Right ventricle myocardium inferior (tissue), 1 donor: Measurements from ENCODE around the gene CDC5L. TPM values are rescaled to one million over a fixed set of nuclear protein-coding genes. Genes with fewer than 3 reads are reported as not detected.

Source experiments
- ATAC-seq: fragments of 200-7000 bp; cut with Tn5 transposase; one replicate; pipeline ENCODE4 v1.9.1; 2020; ENCODE audit warnings: mild to moderate bottlenecking, moderate library complexity
- DNase-seq: peaks from one replicate; pipeline ENCODE4 v3.0.0; 2021; ENCODE audit errors: missing footprints
- intact Hi-C: fragments of 100-400 bp; cut with DNase I; formaldehyde crosslinking; loops from one replicate; pipeline ENCODE4 v1.11.0; 2022
- total RNA-seq: library from RNA; stranded (reverse); fragmentation: NEBNext Ultra II Directional; extraction: Animal tissue kit (Norgen Biotek cat#: 25700); gene quantifications from one replicate; pipeline ENCODE4 v1.2.1, GENCODE V29; 2021
- donor health status: DM: no; HTN: yes; CAD: no; lungs with severe emphysema.

Gene CDC5L
- total RNA-seq, 1 donor from 2014 or later = 18.6 TPM

- ATAC-seq = no peak
- DNase-seq = no peak
- intact Hi-C loops = no loop called here
These were observed 77.2 kb downstream of the CDC5L start for GRCh38 chr6:44464527-44465310.

GRCh38 chr6:44466955-44467354 lies 79.4 kb downstream of the CDC5L start:
- no peak for ATAC-seq
- intact Hi-C loops = no loop called here

GRCh38 chr6:44468835-44469234 lies 81.3 kb downstream of the CDC5L start:
- intact Hi-C loops = no loop called here
- no peak for DNase-seq
- ATAC-seq = no peak

More at GRCh38 chr6:44466955-44467354, 79.4 kb downstream of the CDC5L start:
- no peak for DNase-seq

- intact Hi-C loops = loop anchor here (10.0 kb wide), 1 partner anchor 1455 kb away; no protein-coding TSS in a partner anchor
- no peak for ATAC-seq
- DNase-seq = no peak
These were observed 82.6 kb downstream of the CDC5L start for GRCh38 chr6:44470115-44470464.

- DNase-seq = no peak
- ATAC-seq = no peak
- intact Hi-C loops = loop anchor here (10.0 kb wide), 1 partner anchor 1454 kb away; no protein-coding TSS in a partner anchor
These were observed 83.2 kb downstream of the CDC5L start for GRCh38 chr6:44470746-44471145.

- ATAC-seq = peak; percentile 67
- DNase-seq = no peak
- intact Hi-C loops = loop anchor here (10.0 kb wide), 1 partner anchor 1453 kb away; no protein-coding TSS in a partner anchor
These were observed 83.9 kb downstream of the CDC5L start for GRCh38 chr6:44471271-44471981.

GRCh38 chr6:44472250-44472945 lies 84.9 kb downstream of the CDC5L start:
- no peak for DNase-seq
- no peak for ATAC-seq
- intact Hi-C loops = loop anchor here (10.0 kb wide), 1 partner anchor 1452 kb away; no protein-coding TSS in a partner anchor

GRCh38 chr6:44473393-44474189 lies 86.1 kb downstream of the CDC5L start:
- no peak for ATAC-seq
- intact Hi-C loops = loop anchor here (2.0 to 10.0 kb wide), 2 partner anchors 171 to 1451 kb away; no protein-coding TSS in a partner anchor
- no peak for DNase-seq

- ATAC-seq = no peak
- no peak for DNase-seq
- intact Hi-C loops = loop anchor here (2.0 to 10.0 kb wide), 2 partner anchors 171 to 1451 kb away; no protein-coding TSS in a partner anchor
These were observed 86.7 kb downstream of the CDC5L start for GRCh38 chr6:44474190-44474631.

GRCh38 chr6:44474643-44475042 lies 87.1 kb downstream of the CDC5L start:
- no peak for ATAC-seq
- no peak for DNase-seq
- intact Hi-C loops = loop anchor here (2.0 to 10.0 kb wide), 3 partner anchors 170 to 1450 kb away; no protein-coding TSS in a partner anchor

GRCh38 chr6:44475417-44475778 lies 87.9 kb downstream of the CDC5L start:
- intact Hi-C loops = loop anchor here (2.0 to 10.0 kb wide), 3 partner anchors 169 to 1449 kb away; no protein-coding TSS in a partner anchor
- no peak for DNase-seq
- ATAC-seq = no peak

- DNase-seq = peak; percentile 85
- intact Hi-C loops = loop anchor here (2.0 to 10.0 kb wide), 3 partner anchors 169 to 1449 kb away; no protein-coding TSS in a partner anchor
- ATAC-seq = peak; percentile 77
These were observed 88.4 kb downstream of the CDC5L start for GRCh38 chr6:44475779-44476434.

GRCh38 chr6:44476849-44477248 lies 89.3 kb downstream of the CDC5L start:
- ATAC-seq = no peak
- intact Hi-C loops = loop anchor here (5.0 to 10.0 kb wide), 2 partner anchors 1235 to 1448 kb away; no protein-coding TSS in a partner anchor

GRCh38 chr6:44477293-44477894 lies 89.9 kb downstream of the CDC5L start:
- no peak for DNase-seq
- intact Hi-C loops = loop anchor here (5.0 to 10.0 kb wide), 2 partner anchors 1235 to 1447 kb away; no protein-coding TSS in a partner anchor
- ATAC-seq = no peak

More at GRCh38 chr6:44476849-44477248, 89.3 kb downstream of the CDC5L start:
- no peak for DNase-seq

GRCh38 chr6:44478158-44478557 lies 90.7 kb downstream of the CDC5L start:
- ATAC-seq (peak; percentile 39), DNase-seq (no peak)
- intact Hi-C loops = loop anchor here (5.0 to 10.0 kb wide), 2 partner anchors 1234 to 1447 kb away; no protein-coding TSS in a partner anchor

- ATAC-seq = no peak
- intact Hi-C loops = loop anchor here (5.0 to 10.0 kb wide), 2 partner anchors 1234 to 1446 kb away; no protein-coding TSS in a partner anchor
- DNase-seq = no peak
These were observed 91.2 kb downstream of the CDC5L start for GRCh38 chr6:44478591-44479254.
